Activated B cell treated with CpG ODN at 0.5 μM for 24 hours (primary cell): ENCODE data around the gene MACROD2. TPM values are rescaled to one million over a fixed set of nuclear protein-coding genes. Genes with fewer than 3 reads are reported as not detected.

Source experiments
- ATAC-seq: fragments of 200-7000 bp; cut with Tn5 transposase; one replicate; pipeline ENCODE4 v1.10.0; 2021; ENCODE audit warnings: low read depth, mild to moderate bottlenecking, moderate library complexity
- CTCF ChIA-PET: fragments of 350-600 bp; sonication (Branson Sonifier 250); formaldehyde crosslinking; loops from one replicate; lab custom pipeline; 2021; ENCODE audit warnings: antibody characterized with exemption; lab: Charles Lee
- POLR2A ChIA-PET: fragments of 350-600 bp; sonication (Branson Sonifier 250); formaldehyde crosslinking; loops from one replicate; lab custom pipeline; 2021; ENCODE audit warnings: antibody characterized with exemption; lab: Charles Lee
- DNase-seq: peaks from one replicate; pipeline ENCODE4 v3.0.0; 2022
- H3K27ac Mint-ChIP-seq: one replicate; pipeline ENCODE4 v1.8.0; 2020; ENCODE audit warnings: mixed read lengths
- H3K27me3 Mint-ChIP-seq: one replicate; pipeline ENCODE4 v1.8.0; 2021; ENCODE audit warnings: mixed read lengths
- H3K36me3 Mint-ChIP-seq: one replicate; pipeline ENCODE4 v1.8.0; 2021; ENCODE audit warnings: low read depth, mixed read lengths
- H3K4me1 Mint-ChIP-seq: one replicate; pipeline ENCODE4 v1.8.0; 2021; ENCODE audit warnings: mixed read lengths
- H3K4me3 Mint-ChIP-seq: one replicate; pipeline ENCODE4 v1.8.0; 2020; ENCODE audit warnings: mild to moderate bottlenecking, mixed read lengths
- H3K9me3 Mint-ChIP-seq: one replicate; pipeline ENCODE4 v1.8.0; 2020; ENCODE audit warnings: mixed read lengths
- intact Hi-C: fragments of 100-400 bp; cut with micrococcal nuclease; formaldehyde crosslinking; loops from one replicate; pipeline ENCODE4 v1.15.1; 2024
- total RNA-seq: library from RNA; stranded (reverse); gene quantifications from 2 replicates; pipeline ENCODE4 v1.2.3, GENCODE V29; 2022
- TF ChIP-seq, protein P1 (sequence below): fragments of 200-600 bp; IDR thresholded peaks from one replicate; pipeline ENCODE4 v1.8.0; 2022; ENCODE audit warnings: antibody characterized with exemption, mild to moderate bottlenecking

Gene MACROD2
- total RNA-seq, 1 donor from 2014 or later: 55.1 TPM

DNA sequence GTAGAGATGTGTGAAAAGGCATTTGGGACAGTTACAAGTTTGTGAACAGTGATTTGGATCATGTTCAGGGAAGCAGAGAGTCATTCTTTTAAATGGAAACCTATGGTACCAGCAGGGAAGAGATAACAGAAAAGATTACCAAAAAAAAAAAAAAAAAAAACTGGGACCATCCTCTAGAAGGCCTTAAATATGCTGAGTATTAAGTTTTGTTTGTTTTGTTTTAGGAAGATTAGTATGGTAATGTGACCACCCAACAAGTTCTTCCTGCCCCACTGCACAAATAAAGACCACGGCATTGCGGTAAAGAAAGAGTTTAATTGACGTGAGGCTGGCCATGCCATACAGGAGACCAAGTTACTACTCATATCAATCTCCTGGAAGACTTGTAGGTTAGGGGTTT is 1631.8 kb downstream of the MACROD2 start:
- TF ChIP-seq, protein P1, sequence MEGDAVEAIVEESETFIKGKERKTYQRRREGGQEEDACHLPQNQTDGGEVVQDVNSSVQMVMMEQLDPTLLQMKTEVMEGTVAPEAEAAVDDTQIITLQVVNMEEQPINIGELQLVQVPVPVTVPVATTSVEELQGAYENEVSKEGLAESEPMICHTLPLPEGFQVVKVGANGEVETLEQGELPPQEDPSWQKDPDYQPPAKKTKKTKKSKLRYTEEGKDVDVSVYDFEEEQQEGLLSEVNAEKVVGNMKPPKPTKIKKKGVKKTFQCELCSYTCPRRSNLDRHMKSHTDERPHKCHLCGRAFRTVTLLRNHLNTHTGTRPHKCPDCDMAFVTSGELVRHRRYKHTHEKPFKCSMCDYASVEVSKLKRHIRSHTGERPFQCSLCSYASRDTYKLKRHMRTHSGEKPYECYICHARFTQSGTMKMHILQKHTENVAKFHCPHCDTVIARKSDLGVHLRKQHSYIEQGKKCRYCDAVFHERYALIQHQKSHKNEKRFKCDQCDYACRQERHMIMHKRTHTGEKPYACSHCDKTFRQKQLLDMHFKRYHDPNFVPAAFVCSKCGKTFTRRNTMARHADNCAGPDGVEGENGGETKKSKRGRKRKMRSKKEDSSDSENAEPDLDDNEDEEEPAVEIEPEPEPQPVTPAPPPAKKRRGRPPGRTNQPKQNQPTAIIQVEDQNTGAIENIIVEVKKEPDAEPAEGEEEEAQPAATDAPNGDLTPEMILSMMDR: no peak
- ChIA-PET POLR2A (no interaction called here), CTCF (no interaction called here)
- Mint-ChIP-seq H3K4me3 (no peak overlapping the region), H3K4me1 (no peaks in the 10 kb centered on the region), H3K9me3 (no peaks in the 10 kb centered on the region), H3K27ac (no peak overlapping the region), H3K36me3 (no peaks in the 10 kb centered on the region), H3K27me3 (peaks cover 3% of the 10 kb centered on the region)
- intact Hi-C loops: no loop called here
- DNase-seq (no peak), ATAC-seq (no peak)

DNA sequence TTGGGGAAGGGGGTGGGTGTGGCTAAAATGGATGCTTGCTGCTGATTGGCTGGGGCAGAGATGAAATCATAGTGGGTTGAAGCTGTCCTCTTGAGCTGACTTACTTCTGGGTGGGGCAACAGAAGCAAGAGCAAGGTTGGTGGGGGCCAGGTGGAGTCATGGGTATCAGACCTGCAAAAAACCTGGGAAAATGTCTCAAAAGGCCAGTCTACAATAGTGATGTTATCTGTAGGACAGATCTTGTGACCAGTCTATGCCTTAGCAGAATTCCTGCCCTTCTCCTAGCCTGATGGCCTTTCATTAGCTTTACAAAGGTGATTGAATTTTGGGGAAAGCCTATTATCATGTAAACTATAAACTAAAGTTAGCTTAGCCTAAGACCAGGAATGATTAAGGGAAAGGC is 1632.2 kb downstream of the MACROD2 start:
- Mint-ChIP-seq H3K4me3 (no peak overlapping the region), H3K4me1 (no peaks in the 10 kb centered on the region), H3K27ac (no peak overlapping the region), H3K9me3 (no peaks in the 10 kb centered on the region), H3K36me3 (no peaks in the 10 kb centered on the region), H3K27me3 (peaks cover 3% of the 10 kb centered on the region)
- intact Hi-C loops: no loop called here
- DNase-seq (no peak), ATAC-seq (no peak)
- ChIA-PET CTCF (no interaction called here), POLR2A (no interaction called here)
- TF ChIP-seq, protein P1: no peak

DNA sequence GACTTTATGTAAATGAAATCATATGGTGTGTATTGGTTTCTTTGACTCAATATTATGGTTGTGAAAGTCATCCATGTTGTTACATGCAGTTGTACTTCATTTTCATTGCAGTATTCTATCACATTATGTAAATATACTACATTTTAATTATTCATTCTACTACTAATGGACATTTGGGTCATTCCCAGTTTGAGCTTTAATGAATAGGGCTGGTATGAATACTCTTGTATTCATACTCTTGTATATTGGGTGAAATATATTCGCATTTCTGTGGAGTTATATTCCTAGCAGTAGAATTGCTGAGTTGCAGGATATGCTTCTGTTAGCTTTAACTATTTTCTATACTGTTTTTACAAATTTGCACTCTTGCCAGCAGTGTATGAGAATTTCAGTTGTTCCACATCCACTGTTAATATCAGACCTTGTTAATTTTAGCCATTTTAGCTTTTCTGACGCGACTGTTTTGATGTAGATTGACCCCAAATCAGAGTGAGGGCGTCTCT is 1633.6 kb downstream of the MACROD2 start:
- intact Hi-C loops: no loop called here
- POLR2A ChIA-PET: interaction anchor here (0.6 kb wide), 1 partner anchor 58 kb away, joined by 4 read pairs; no protein-coding TSS in a partner anchor
- TF ChIP-seq, protein P1: no peak
- DNase-seq: no peak
- H3K4me1 Mint-ChIP-seq: no peaks in the 10 kb centered on the region
- no peak overlapping the region for H3K4me3 Mint-ChIP-seq
- no peak overlapping the region for H3K27ac Mint-ChIP-seq
- ATAC-seq: no peak
- CTCF ChIA-PET: no interaction called here
- no peaks in the 10 kb centered on the region for H3K36me3 Mint-ChIP-seq
- H3K9me3 Mint-ChIP-seq: no peaks in the 10 kb centered on the region
- H3K27me3 Mint-ChIP-seq: peaks cover 3% of the 10 kb centered on the region

DNA sequence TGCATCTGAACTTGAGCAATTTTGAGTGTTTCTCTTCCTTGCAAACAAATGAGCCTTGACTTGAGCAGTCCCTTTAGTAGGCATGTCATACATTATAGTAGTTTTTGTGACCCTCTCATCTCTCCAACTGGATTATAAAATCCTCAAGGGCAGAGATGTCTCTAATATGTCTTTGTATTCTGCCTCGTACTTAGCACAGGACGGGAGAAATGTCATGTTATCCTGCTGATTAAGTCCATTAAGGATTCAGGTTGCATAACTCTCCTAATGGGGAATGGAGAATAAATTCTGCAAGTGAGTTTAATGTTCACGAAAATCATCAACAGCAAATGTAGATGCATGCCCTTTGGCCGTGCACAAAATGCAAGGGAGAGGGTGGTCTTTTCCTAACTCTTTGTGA is 1635.0 kb downstream of the MACROD2 start:
- intact Hi-C loops: no loop called here
- ChIA-PET POLR2A (no interaction called here), CTCF (no interaction called here)
- Mint-ChIP-seq H3K9me3 (no peaks in the 10 kb centered on the region), H3K27ac (no peak overlapping the region), H3K4me3 (no peak overlapping the region), H3K27me3 (peaks cover 3% of the 10 kb centered on the region), H3K4me1 (no peaks in the 10 kb centered on the region), H3K36me3 (no peaks in the 10 kb centered on the region)
- ATAC-seq (no peak), DNase-seq (no peak)
- TF ChIP-seq, protein P1: no peak

DNA sequence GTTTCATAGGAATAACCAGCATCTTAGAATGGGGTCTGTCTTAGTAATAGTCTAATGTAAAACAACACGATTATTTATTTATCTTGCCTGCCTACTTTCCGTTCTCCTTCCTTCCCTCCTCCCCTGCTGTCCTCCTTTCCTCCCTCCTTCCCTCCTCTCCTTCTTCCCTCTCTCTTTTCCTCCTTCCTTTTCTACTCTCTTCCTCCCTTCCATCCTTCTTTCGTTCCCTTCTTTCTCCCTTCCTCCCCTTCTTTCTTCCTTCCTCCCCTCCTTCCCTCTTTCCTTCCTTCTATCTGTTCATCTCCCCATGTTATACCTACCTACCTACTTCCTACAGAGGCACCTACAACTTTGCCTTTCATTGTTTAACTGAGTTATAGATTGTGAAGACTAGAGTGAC is 1637.4 kb downstream of the MACROD2 start:
- no peak overlapping the region for H3K4me3 Mint-ChIP-seq
- no peaks in the 10 kb centered on the region for H3K9me3 Mint-ChIP-seq
- peaks cover 3% of the 10 kb centered on the region for H3K27me3 Mint-ChIP-seq
- DNase-seq (no peak), ATAC-seq (no peak)
- ChIA-PET CTCF (no interaction called here), POLR2A (no interaction called here)
- TF ChIP-seq, protein P1: no peak
- no peaks in the 10 kb centered on the region for H3K4me1 Mint-ChIP-seq
- intact Hi-C loops: no loop called here
- no peak overlapping the region for H3K27ac Mint-ChIP-seq
- H3K36me3 Mint-ChIP-seq: no peaks in the 10 kb centered on the region
